DND-41 (cell line): ENCODE data around the gene CDC42BPG.

Experiments used
- ATAC-seq: fragments of 200-7000 bp; cut with Tn5 transposase; 3 replicates; pipeline ENCODE4 v1.9.1; 2021; ENCODE audit warnings: low read depth; ENCODE audit not compliant: insufficient read depth
- DNase-seq: peaks from one replicate; pipeline ENCODE4 v3.0.0-alpha.2; 2020
- H2AFZ ChIP-seq: 2 replicates; pipeline ENCODE4 v1.6.0; 2012; ENCODE audit warnings: low read depth, low read length
- H3K27ac ChIP-seq: 2 replicates; pipeline ENCODE4 v1.5.1; 2012; ENCODE audit warnings: low read length, inconsistent platforms
- H3K27me3 ChIP-seq: fragments of 200-600 bp; sonication (generic); 2 replicates; pipeline ENCODE4 v1.6.0; 2012; ENCODE audit warnings: low read length, mild to moderate bottlenecking, inconsistent platforms; ENCODE audit not compliant: insufficient read depth, poor library complexity
- H3K36me3 ChIP-seq: 2 replicates; pipeline ENCODE4 v1.5.1; 2012; ENCODE audit warnings: low read length, inconsistent platforms; ENCODE audit not compliant: insufficient read depth
- H3K4me1 ChIP-seq: 2 replicates; pipeline ENCODE4 v1.5.1; 2012; ENCODE audit warnings: mild to moderate bottlenecking, low read length; ENCODE audit not compliant: insufficient read depth
- H3K4me2 ChIP-seq: 2 replicates; pipeline ENCODE4 v1.6.0; 2012; ENCODE audit warnings: mild to moderate bottlenecking, moderate library complexity, low read length, inconsistent platforms; ENCODE audit not compliant: insufficient read depth
- H3K4me3 ChIP-seq, 2 experiments: fragments of 200-600 bp in 1 of 2; shearing (Covaris generic) in 1 of 2; 2 replicates each; pipeline ENCODE4 v1.5.1; 2012 to 2016; ENCODE audit warnings: inconsistent platforms in 2 of 2, low read length in 2 of 2, mild to moderate bottlenecking in 2 of 2, low read depth in 1 of 2, moderate library complexity in 1 of 2
- H3K79me2 ChIP-seq: 2 replicates; pipeline ENCODE4 v1.6.0; 2012; ENCODE audit warnings: low read length, inconsistent platforms; ENCODE audit not compliant: insufficient read depth
- H3K9ac ChIP-seq: 2 replicates; pipeline ENCODE4 v1.6.0; 2012; ENCODE audit warnings: low read depth, mild to moderate bottlenecking, inconsistent platforms, low read length, moderate library complexity
- H3K9me3 ChIP-seq: 2 replicates; pipeline ENCODE4 v1.5.1; 2012; ENCODE audit warnings: low read length, moderate library complexity, mild to moderate bottlenecking, inconsistent platforms; ENCODE audit not compliant: insufficient read depth, severe bottlenecking
- H4K20me1 ChIP-seq: 2 replicates; pipeline ENCODE4 v1.6.0; 2012; ENCODE audit warnings: low read length; ENCODE audit not compliant: insufficient read depth
- EZH2 ChIP-seq: IDR thresholded peaks from 3 replicates; pipeline ENCODE4 v1.6.1; 2012; ENCODE audit warnings: borderline replicate concordance, low read depth, mild to moderate bottlenecking, moderate library complexity, low read length, inconsistent platforms; ENCODE audit not compliant: severe bottlenecking
- TF ChIP-seq, protein P1 (sequence below): IDR thresholded peaks from 2 replicates; pipeline ENCODE4 v1.5.1; 2012; ENCODE audit warnings: borderline replicate concordance, low read length, moderate library complexity, mild to moderate bottlenecking; ENCODE audit not compliant: poor library complexity, severe bottlenecking; ENCODE audit errors: extremely low read depth

The CDC42BPG gene

DNA sequence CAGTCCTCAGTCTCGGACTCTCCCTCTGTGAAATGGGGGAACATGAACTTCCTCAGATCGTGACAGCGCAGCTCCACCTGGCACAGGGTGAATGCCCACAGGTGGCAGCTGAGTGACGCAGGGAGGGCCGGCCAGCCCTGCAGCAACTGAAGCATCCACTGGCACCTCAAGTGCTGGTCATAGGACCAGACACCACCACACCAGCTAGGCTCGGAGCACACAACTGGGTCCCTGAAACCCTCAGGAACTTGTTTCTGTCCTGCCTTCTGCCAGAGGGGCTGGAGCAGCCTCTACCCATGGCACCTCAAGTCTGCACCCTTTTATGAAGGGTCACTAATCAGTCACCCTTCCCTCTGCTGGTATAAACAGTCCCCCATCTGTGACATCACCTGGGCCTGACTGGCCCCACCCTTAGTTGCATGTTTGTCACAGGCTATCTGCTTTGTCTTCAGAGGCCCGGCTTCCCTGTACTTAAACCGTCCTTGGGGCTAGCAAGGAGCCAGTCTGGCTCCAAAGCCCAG, 7.4 kb upstream of the CDC42BPG start:
- Histone ChIP-seq H3K9ac (no peak overlapping the region), H3K27me3 (no peaks in the 10 kb centered on the region), H3K4me3 (no peak overlapping the region), H3K27ac (no peak overlapping the region), H3K9me3 (no peaks in the 10 kb centered on the region), H3K4me1 (peaks cover 8% of the 10 kb centered on the region), H3K4me2 (no peak overlapping the region), H3K79me2 (no peaks in the 10 kb centered on the region), H2AFZ (no peak overlapping the region), H4K20me1 (no peaks in the 10 kb centered on the region), H3K36me3 (peaks cover 39% of the 10 kb centered on the region)
- TF ChIP-seq, protein P1, sequence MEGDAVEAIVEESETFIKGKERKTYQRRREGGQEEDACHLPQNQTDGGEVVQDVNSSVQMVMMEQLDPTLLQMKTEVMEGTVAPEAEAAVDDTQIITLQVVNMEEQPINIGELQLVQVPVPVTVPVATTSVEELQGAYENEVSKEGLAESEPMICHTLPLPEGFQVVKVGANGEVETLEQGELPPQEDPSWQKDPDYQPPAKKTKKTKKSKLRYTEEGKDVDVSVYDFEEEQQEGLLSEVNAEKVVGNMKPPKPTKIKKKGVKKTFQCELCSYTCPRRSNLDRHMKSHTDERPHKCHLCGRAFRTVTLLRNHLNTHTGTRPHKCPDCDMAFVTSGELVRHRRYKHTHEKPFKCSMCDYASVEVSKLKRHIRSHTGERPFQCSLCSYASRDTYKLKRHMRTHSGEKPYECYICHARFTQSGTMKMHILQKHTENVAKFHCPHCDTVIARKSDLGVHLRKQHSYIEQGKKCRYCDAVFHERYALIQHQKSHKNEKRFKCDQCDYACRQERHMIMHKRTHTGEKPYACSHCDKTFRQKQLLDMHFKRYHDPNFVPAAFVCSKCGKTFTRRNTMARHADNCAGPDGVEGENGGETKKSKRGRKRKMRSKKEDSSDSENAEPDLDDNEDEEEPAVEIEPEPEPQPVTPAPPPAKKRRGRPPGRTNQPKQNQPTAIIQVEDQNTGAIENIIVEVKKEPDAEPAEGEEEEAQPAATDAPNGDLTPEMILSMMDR, result no peak
- no peak for TF ChIP-seq EZH2
- DNase-seq (no peak), ATAC-seq (no peak)

DNA sequence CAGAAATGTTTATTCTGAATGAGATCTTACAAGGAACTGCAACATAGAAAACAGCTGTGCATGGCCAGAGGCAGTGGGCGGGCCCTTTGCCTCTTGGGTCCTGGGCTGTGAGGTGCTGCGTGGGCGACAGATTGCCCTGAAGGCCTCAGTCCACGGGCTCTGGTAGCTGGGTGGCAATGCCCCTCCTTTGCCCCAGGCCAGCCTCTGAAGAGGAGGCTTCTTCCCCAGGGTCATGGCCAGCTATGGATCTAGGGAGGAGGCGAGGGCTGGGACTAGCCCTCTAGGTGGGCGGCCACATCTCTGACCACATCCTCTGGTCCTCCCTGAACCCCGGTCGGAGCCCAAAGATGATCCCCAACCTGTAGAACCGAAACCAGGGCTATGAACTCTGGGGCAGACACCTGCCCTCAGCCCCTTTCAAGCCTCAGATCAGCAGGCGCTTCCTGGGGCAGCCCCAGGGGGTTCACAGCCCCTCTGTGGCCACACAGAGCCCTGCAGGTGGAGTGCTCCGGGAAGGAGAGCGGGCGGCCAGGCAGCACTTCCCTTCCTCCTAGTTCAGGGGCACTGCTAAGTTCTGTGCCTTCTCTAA, 6.6 kb upstream of the CDC42BPG start:
- Histone ChIP-seq H3K36me3 (peaks cover 31% of the 10 kb centered on the region), H2AFZ (no peak overlapping the region), H3K27me3 (no peaks in the 10 kb centered on the region), H3K9me3 (no peaks in the 10 kb centered on the region), H3K27ac (no peak overlapping the region), H3K4me3 (no peak overlapping the region), H3K79me2 (no peaks in the 10 kb centered on the region), H3K4me2 (no peak overlapping the region), H3K4me1 (peaks cover 4% of the 10 kb centered on the region), H4K20me1 (no peaks in the 10 kb centered on the region), H3K9ac (no peak overlapping the region)
- no peak for TF ChIP-seq EZH2
- TF ChIP-seq, protein P1, result no peak
- DNase-seq (no peak), ATAC-seq (no peak)

DNA sequence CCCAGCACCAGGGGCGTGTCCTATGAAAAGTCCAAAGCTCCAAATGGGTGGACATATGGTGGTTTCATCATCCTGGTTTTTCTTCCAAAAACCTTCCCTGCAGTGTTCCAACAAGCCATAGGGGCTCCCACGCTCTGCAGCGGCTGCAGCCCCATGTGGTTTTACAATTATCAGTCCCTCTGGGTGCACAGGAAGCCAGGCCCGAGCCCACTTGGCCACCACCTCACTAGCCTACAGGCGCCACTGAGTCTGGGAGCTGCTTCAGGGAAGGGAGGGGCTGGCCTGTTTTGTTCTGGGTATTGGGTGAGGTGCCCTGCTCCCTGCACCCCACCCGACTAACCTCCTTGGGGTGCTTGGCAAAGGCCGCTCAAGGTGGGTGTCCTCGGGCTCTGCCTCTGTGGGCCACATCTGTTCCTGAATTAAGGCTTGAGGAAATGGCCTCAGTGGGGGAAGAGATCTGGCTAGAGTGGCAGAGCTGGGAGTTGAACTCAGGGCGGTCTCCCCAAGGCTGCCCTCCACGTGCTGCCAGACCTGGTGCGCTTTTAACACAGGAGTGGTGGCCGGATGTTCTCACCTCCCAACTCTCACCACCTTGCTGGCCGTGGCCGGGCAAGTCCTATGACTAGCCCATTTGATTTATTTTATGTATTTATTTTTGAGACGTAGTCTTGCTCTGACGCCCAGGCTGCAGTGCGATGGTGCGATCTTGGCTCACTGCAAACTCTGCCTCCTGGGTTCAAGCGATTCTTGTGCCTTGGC, 5.3 kb upstream of the CDC42BPG start:
- ATAC-seq, result no peak
- H3K27me3 ChIP-seq, result peaks cover 1% of the 10 kb centered on the region
- DNase-seq, result no peak
- no peaks in the 10 kb centered on the region for H3K79me2 ChIP-seq
- peaks cover 20% of the 10 kb centered on the region for H3K36me3 ChIP-seq
- no peaks in the 10 kb centered on the region for H4K20me1 ChIP-seq
- TF ChIP-seq EZH2, result no peak
- TF ChIP-seq, protein P1, result no peak
- no peak overlapping the region for H3K27ac ChIP-seq
- H3K4me2 ChIP-seq, result no peak overlapping the region
- H2AFZ ChIP-seq, result no peak overlapping the region
- H3K4me1 ChIP-seq, result peaks cover 8% of the 10 kb centered on the region
- no peaks in the 10 kb centered on the region for H3K9me3 ChIP-seq
- H3K9ac ChIP-seq, result no peak overlapping the region
- no peak overlapping the region for H3K4me3 ChIP-seq
